IMR-90 (cell line): ENCODE measurements around the gene DDR1. TPM values are rescaled to one million over a fixed set of nuclear protein-coding genes. Genes with fewer than 3 reads are reported as not detected.

ENCODE experiments used
- ATAC-seq: fragments of 200-7000 bp; cut with Tn5 transposase; 2 replicates; pipeline ENCODE4 v1.9.1; 2020; ENCODE audit warnings: low read depth, mild to moderate bottlenecking, moderate library complexity
- BruUV-seq: library from RNA; stranded (reverse); fragments of 400-500 nt; replicated peaks from 2 replicates; lab custom pipeline; 2021; lab: Mats Ljungman, UMichigan
- CTCF ChIA-PET: fragments of 300-600 bp; formaldehyde crosslinking; extraction: SDS; loops from one replicate; lab custom pipeline; 2021; ENCODE audit warnings: antibody characterized with exemption; lab: Yijun Ruan, JAX
- POLR2A ChIA-PET: fragments of 300-600 bp; sonication (Branson Sonifier 250); formaldehyde crosslinking; loops from one replicate; lab custom pipeline; 2022; ENCODE audit warnings: antibody characterized with exemption; ENCODE audit not compliant: unreplicated experiment; lab: Charles Lee
- DNase-seq: peaks from one replicate; pipeline ENCODE4 v3.0.0; 2013
- H2AFZ ChIP-seq: replicated peaks from 2 replicates; pipeline ENCODE3; 2013; ENCODE audit warnings: low read length, mild to moderate bottlenecking; ENCODE audit not compliant: poor library complexity
- H2AK5ac ChIP-seq: 2 replicates; pipeline ENCODE4 v1.6.1; 2013; ENCODE audit warnings: low read depth, low read length, inconsistent platforms
- H2AK9ac ChIP-seq: replicated peaks from 2 replicates; pipeline ENCODE3; 2013; ENCODE audit warnings: mild to moderate bottlenecking, low read depth, low read length, moderate library complexity; ENCODE audit not compliant: poor library complexity
- H2BK120ac ChIP-seq: 2 replicates; pipeline ENCODE4 v1.6.1; 2013; ENCODE audit warnings: low read depth, low read length, inconsistent platforms
- H2BK15ac ChIP-seq: 3 replicates; pipeline ENCODE4 v1.6.1; 2013; ENCODE audit warnings: low read depth, low read length, inconsistent platforms
- H2BK20ac ChIP-seq: 2 replicates; pipeline ENCODE4 v1.6.1; 2013; ENCODE audit warnings: low read depth, mild to moderate bottlenecking, inconsistent platforms, low read length, moderate library complexity
- H2BK5ac ChIP-seq: 2 replicates; pipeline ENCODE4 v1.6.1; 2013; ENCODE audit warnings: mild to moderate bottlenecking, low read depth, low read length, inconsistent platforms; ENCODE audit not compliant: poor library complexity, severe bottlenecking
- H3K14ac ChIP-seq: replicated peaks from 2 replicates; pipeline ENCODE4 v1.6.1; 2013; ENCODE audit warnings: low read depth, low read length, inconsistent platforms
- H3K18ac ChIP-seq: 2 replicates; pipeline ENCODE4 v1.6.1; 2013; ENCODE audit warnings: low read depth, low read length, control low read depth
- H3K23ac ChIP-seq: 2 replicates; pipeline ENCODE4 v1.6.1; 2013; ENCODE audit warnings: low read depth, low read length, inconsistent platforms
- H3K27ac ChIP-seq: 2 replicates; pipeline ENCODE4 v1.5.1; 2013; ENCODE audit warnings: mild to moderate bottlenecking, control low read depth, low read length; ENCODE audit not compliant: insufficient read depth
- H3K27me3 ChIP-seq: 2 replicates; pipeline ENCODE4 v1.6.1; 2013; ENCODE audit warnings: low read length; ENCODE audit not compliant: control insufficient read depth, insufficient read depth
- H3K36me3 ChIP-seq: 2 replicates; pipeline ENCODE4 v1.6.1; 2013; ENCODE audit warnings: low read length, mixed read lengths; ENCODE audit not compliant: control insufficient read depth, insufficient read depth
- H3K4ac ChIP-seq: 2 replicates; pipeline ENCODE4 v1.6.1; 2013; ENCODE audit warnings: low read depth, low read length, inconsistent platforms
- H3K4me1 ChIP-seq: 2 replicates; pipeline ENCODE4 v1.6.1; 2013; ENCODE audit warnings: low read length, mixed read lengths; ENCODE audit not compliant: control insufficient read depth, insufficient read depth
- H3K4me2 ChIP-seq: 2 replicates; pipeline ENCODE4 v1.6.1; 2013; ENCODE audit warnings: low read depth, mild to moderate bottlenecking, control low read depth, low read length, moderate library complexity
- H3K4me3 ChIP-seq: 2 replicates; pipeline ENCODE4 v1.5.1; 2013; ENCODE audit warnings: low read depth, mild to moderate bottlenecking, control low read depth, low read length, moderate library complexity; ENCODE audit not compliant: insufficient read depth
- H3K56ac ChIP-seq: 2 replicates; pipeline ENCODE4 v1.6.1; 2013; ENCODE audit warnings: low read length, inconsistent platforms; ENCODE audit not compliant: insufficient read depth; ENCODE audit errors: extremely low read depth
- H3K79me1 ChIP-seq, 2 experiments: 2 replicates each; pipeline ENCODE4 v1.6.1; 2013; ENCODE audit warnings: low read length in 2 of 2, inconsistent platforms in 1 of 2, low read depth in 1 of 2
- H3K9ac ChIP-seq: 2 replicates; pipeline ENCODE4 v1.6.1; 2013; ENCODE audit warnings: low read depth, low read length, control low read depth
- H3K9me1 ChIP-seq: 2 replicates; pipeline ENCODE4 v1.6.1; 2013; ENCODE audit warnings: low read length, inconsistent platforms; ENCODE audit not compliant: insufficient read depth
- H3K9me3 ChIP-seq: 2 replicates; pipeline ENCODE4 v1.6.1; 2013; ENCODE audit warnings: low read length; ENCODE audit not compliant: control insufficient read depth, insufficient read depth
- H4K20me1 ChIP-seq: 2 replicates; pipeline ENCODE4 v1.6.1; 2013; ENCODE audit warnings: low read length, inconsistent platforms; ENCODE audit not compliant: insufficient read depth
- H4K5ac ChIP-seq: 2 replicates; pipeline ENCODE4 v1.6.1; 2013; ENCODE audit warnings: mild to moderate bottlenecking, low read depth, low read length, control low read depth
- H4K8ac ChIP-seq, 2 experiments: 2 replicates each; pipeline ENCODE4 v1.6.1; 2013; ENCODE audit warnings: low read depth in 2 of 2, low read length in 2 of 2, control low read depth in 1 of 2, inconsistent platforms in 1 of 2
- H4K91ac ChIP-seq: 2 replicates; pipeline ENCODE4 v1.6.1; 2013; ENCODE audit warnings: low read depth, low read length, inconsistent platforms; ENCODE audit not compliant: insufficient read depth
- BHLHE40 ChIP-seq: fragments of 150-350 bp; IDR thresholded peaks from 2 replicates; pipeline ENCODE4 v1.6.1; 2016; ENCODE audit warnings: mild to moderate bottlenecking, low read depth, low read length
- NFE2L2 ChIP-seq: fragments of 150-350 bp; IDR thresholded peaks from 2 replicates; pipeline ENCODE4 v1.6.1; 2016; ENCODE audit warnings: low read depth, mild to moderate bottlenecking, low read length
- POLR2A ChIP-seq: IDR thresholded peaks from 2 replicates; pipeline ENCODE4 v1.6.1; 2012; ENCODE audit warnings: mild to moderate bottlenecking, low read depth, low read length
- RAD21 ChIP-seq: IDR thresholded peaks from 2 replicates; pipeline ENCODE4 v1.6.1; 2012; ENCODE audit warnings: low read length, improper control_type of control experiment
- WGBS, 2 experiments: methylation state at CpG; one replicate each; pipeline versions ENCODE4 v1.1.5 to v1.1.7; 2013; ENCODE audit warnings: missing lambda C conversion rate in 2 of 2; ENCODE audit not compliant: insufficient read length in 1 of 2; ENCODE audit errors: extremely low coverage in 2 of 2; 5-methylcytosine and 5-hydroxymethylcytosine counted together
- dilution Hi-C: fragments of 300-500 bp; cut with HindIII; formaldehyde crosslinking; loops from one replicate; pipeline ENCODE4 v1.14.3; 2018; ENCODE audit warnings: low sequenced_read_pairs; ENCODE audit not compliant: unreplicated experiment
- in situ Hi-C: fragments of 300-500 bp; cut with MboI; formaldehyde crosslinking; loops from 3 replicates; pipeline ENCODE4 v1.14.3; 2019; ENCODE audit warnings: low sequenced_read_pairs, inconsistent platforms, mixed read lengths
- intact Hi-C: fragments of 100-400 bp; cut with micrococcal nuclease; formaldehyde crosslinking; loops from 2 replicates; pipeline ENCODE4 v1.10.0; 2022
- polyA plus RNA-seq, 3 experiments: library from polyadenylated mRNA; depleted of rRNA; stranded (reverse); fragments of >200 nt; gene quantifications; 2 replicates each; pipeline ENCODE4 v1.2.3, GENCODE V29; 2012; ENCODE audit warnings: low replicate concordance in 1 of 3
- total RNA-seq: library from RNA; depleted of rRNA; stranded (reverse); fragments of >200 nt; gene quantifications from 2 replicates; pipeline ENCODE4 v1.2.3, GENCODE V29; 2012
- TF ChIP-seq, protein P1 (sequence below): fragments of 150-350 bp; IDR thresholded peaks from 2 replicates; pipeline ENCODE4 v1.6.1; 2016; ENCODE audit warnings: low read depth, mild to moderate bottlenecking, low read length, moderate library complexity, borderline replicate concordance

The DDR1 gene
- total and polyA plus RNA-seq, 2 of the 4 experiments (the other 2 are of a cell fraction) = 5.6 to 19.6 TPM

DNA sequence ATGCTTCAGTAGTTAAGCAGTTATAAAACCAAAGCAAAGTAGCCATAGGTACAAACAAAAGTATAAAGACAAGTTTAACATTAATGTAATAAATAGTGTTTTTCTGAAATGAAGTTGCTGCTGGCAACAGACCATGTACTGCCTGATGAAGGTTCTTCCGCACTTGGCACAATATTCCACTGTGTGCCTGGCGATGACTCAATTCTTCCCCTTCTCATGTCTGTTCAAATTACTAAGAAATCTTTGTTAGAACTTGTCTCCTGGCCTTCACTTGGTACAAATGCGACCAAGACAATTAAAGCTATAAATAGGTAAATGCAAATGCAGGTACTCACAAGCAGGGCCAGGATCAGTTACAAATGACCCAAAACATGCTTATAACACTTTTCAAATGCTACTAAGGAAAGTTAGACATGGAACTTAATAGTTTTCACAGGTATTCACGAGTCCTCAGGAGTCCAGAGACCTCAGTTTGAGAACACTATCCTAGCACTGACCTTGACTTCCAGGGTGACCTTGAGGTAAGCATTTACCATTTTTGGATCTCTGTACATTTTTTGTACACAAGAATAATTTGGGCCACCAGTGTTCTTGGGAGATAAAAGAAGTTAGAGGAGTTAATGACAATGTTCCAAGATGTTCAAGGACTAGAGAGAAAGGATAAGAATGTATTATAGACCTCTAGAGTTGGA lies 8.1 kb upstream of the DDR1 start:
- Histone ChIP-seq H3K79me1 (no peaks in the 10 kb centered on the region), H2BK120ac (no peak overlapping the region), H2AFZ (no peak overlapping the region), H3K4ac (peak overlapping the region; percentile 40; the same call in 1 of the 2 replicates), H3K56ac (no peak overlapping the region), H4K8ac (peak overlapping the region in 1 of 2 experiments; percentile 40; a peak in 2 of 4 replicates), H4K20me1 (no peaks in the 10 kb centered on the region), H3K9me3 (no peaks in the 10 kb centered on the region), H3K23ac (no peak overlapping the region), H3K4me1 (peaks cover under 1% of the 10 kb centered on the region; the same call in 1 of the 2 replicates), H3K27me3 (no peaks in the 10 kb centered on the region), H3K4me2 (no peak overlapping the region), H2AK5ac (peak overlapping the region; percentile 13; the same call in 1 of the 2 replicates), H3K18ac (peak overlapping the region; percentile 17; the same call in 1 of the 2 replicates), H3K9me1 (no peaks in the 10 kb centered on the region), H4K5ac (no peak overlapping the region; the same call in 1 of the 2 replicates), H3K4me3 (no peak overlapping the region), H4K91ac (no peak overlapping the region), H2BK5ac (no peak overlapping the region), H3K27ac (no peak overlapping the region), H3K9ac (no peak overlapping the region), H2BK15ac (0 out of 3 replicates have a peak overlapping the region, but pooled peaks have one; percentile 2), H3K36me3 (no peaks in the 10 kb centered on the region), H2BK20ac (peak overlapping the region; percentile 72; the same call in 1 of the 2 replicates), H2AK9ac (no peak overlapping the region), H3K14ac (no peak overlapping the region)
- DNase-seq = peak; percentile 75
- dilution Hi-C loops (no loop called here), intact Hi-C loops (loop anchor here (2.0 kb wide), 1 partner anchor 31 kb away; no protein-coding TSS in a partner anchor), in situ Hi-C loops (loop anchor here (5.0 kb wide), 2 partner anchors 134 to 199 kb away; partner anchors contain the start of genes FLOT1 and IER3)
- TF ChIP-seq POLR2A (no peak), NFE2L2 (no peak), BHLHE40 (no peak), RAD21 (no peak)
- TF ChIP-seq, protein P1, sequence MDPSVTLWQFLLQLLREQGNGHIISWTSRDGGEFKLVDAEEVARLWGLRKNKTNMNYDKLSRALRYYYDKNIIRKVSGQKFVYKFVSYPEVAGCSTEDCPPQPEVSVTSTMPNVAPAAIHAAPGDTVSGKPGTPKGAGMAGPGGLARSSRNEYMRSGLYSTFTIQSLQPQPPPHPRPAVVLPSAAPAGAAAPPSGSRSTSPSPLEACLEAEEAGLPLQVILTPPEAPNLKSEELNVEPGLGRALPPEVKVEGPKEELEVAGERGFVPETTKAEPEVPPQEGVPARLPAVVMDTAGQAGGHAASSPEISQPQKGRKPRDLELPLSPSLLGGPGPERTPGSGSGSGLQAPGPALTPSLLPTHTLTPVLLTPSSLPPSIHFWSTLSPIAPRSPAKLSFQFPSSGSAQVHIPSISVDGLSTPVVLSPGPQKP = no peak
- POLR2A ChIA-PET = no interaction called here
- no CpG with 5 or more reads among the region's 4 CpGs for WGBS, 2 experiments
- ATAC-seq = no peak
- CTCF ChIA-PET = interaction anchor here (0.6 to 1.8 kb wide), 4 partner anchors 31 to 211 kb away, joined by 3 to 4 read pairs (median 3); no protein-coding TSS in a partner anchor
- no TSS peak for BruUV-seq
